Stomach (tissue), 4 donors: ENCODE results near the gene ZFYVE16.

Experiments used
- POLR2A ChIP-seq, 4 donors: fragments of 450-650 bp; IDR thresholded peaks; one replicate each; pipeline ENCODE4 v1.6.1; 2016; ENCODE audit warnings: antibody characterized with exemption in 4 of 4, control low read depth in 2 of 4, mild to moderate bottlenecking in 1 of 4, moderate library complexity in 1 of 4
- TF ChIP-seq, protein P1 (sequence below), 7 experiments: fragments of 450-650 bp in 4 of 7; fragments of 200-600 bp in 3 of 7; sonication (generic) in 3 of 7; IDR thresholded peaks; one replicate each; pipeline ENCODE4 v1.5.1; 2016 to 2019; ENCODE audit warnings: antibody characterized with exemption in 7 of 7, control low read depth in 2 of 7, mild to moderate bottlenecking in 1 of 7

DNA sequence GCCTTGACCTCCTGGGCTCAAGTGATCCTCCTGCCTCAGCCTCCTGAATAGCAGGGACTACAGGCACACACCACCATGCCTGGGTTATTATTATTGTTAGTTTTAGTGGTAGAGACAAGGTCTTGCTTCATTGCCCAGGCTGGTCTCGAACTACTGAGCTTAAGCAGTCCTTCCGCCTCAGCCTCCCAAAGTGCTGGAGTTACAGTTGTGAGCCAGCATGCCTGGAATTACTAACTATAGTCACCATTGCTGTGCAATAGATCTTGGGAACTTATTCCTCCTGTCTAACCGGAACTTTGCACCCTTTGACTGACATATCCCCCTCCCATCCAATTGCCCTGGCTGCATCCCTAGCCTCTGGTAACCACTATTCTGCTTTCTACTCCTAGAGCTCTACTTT lies 83.4 kb downstream of the ZFYVE16 start:
- no peak for TF ChIP-seq POLR2A (IDR thresholded peaks at IDR 0.05)
- TF ChIP-seq, protein P1, sequence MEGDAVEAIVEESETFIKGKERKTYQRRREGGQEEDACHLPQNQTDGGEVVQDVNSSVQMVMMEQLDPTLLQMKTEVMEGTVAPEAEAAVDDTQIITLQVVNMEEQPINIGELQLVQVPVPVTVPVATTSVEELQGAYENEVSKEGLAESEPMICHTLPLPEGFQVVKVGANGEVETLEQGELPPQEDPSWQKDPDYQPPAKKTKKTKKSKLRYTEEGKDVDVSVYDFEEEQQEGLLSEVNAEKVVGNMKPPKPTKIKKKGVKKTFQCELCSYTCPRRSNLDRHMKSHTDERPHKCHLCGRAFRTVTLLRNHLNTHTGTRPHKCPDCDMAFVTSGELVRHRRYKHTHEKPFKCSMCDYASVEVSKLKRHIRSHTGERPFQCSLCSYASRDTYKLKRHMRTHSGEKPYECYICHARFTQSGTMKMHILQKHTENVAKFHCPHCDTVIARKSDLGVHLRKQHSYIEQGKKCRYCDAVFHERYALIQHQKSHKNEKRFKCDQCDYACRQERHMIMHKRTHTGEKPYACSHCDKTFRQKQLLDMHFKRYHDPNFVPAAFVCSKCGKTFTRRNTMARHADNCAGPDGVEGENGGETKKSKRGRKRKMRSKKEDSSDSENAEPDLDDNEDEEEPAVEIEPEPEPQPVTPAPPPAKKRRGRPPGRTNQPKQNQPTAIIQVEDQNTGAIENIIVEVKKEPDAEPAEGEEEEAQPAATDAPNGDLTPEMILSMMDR (IDR thresholded peaks at IDR 0.05) = no peak
